Stimulated activated CD8-positive, alpha-beta memory T cell treated with anti-CD3 and anti-CD28 coated beads, Interleukin-7, amount 100 ng/mL, for 24 hours (primary cell): ENCODE data around the gene SMAD3.

Experiments used
- DNase-seq: peaks from one replicate; pipeline ENCODE4 v3.0.0-alpha.2; 2020; ENCODE audit warnings: low read depth

The SMAD3 gene

DNA sequence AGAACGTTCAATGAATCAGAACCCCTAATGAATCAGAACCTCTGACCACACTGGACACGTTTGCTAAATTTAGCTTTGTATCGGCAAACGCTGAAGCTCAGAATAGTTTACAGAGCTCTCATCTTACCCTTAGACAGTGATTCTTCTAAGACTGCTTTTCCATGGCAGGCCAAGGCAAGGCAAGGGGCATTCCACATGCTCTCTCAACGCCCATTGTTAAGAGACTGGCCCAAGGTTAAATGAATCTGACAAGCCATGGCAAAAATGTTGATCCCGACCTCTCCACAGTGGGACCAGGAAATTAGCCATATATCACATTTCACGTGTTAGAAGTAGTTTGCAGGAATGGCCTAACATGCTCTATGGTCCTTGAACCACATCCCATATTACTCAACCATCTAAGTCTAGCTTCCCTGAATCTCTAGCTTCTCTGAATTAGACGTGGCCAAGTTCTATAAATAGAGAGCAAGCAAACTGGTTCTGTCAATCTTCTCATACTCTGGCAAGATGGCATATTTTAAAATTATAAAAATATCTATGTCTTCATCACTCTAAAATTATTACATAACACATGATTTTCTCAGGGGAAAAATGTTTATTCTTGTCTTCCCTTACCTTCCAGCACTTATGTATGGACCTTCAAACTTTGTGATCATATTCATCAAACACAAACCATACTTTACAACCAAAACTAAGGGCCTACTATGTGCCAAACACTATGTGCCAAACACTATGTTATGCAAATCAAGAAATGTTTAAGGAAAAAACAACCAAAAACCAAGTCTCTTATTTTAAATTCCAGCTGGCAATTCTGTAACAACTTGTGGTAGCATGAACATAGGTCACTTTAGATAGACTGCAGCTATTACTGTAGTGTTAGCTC, 134.7 kb downstream of the SMAD3 start:
- DNase-seq, result no peak

- DNase-seq, result no peak
Measured at GRCh38 chr15:67201136-67201535, 135.7 kb downstream of the SMAD3 start.

GRCh38 chr15:67202091-67202490, 136.7 kb downstream of the SMAD3 start:
- no peak for DNase-seq

- DNase-seq, result no peak
Measured at GRCh38 chr15:67202991-67203390, 137.6 kb downstream of the SMAD3 start.

GRCh38 chr15:67207555-67208207, 142.3 kb downstream of the SMAD3 start:
- DNase-seq, result no peak

DNA sequence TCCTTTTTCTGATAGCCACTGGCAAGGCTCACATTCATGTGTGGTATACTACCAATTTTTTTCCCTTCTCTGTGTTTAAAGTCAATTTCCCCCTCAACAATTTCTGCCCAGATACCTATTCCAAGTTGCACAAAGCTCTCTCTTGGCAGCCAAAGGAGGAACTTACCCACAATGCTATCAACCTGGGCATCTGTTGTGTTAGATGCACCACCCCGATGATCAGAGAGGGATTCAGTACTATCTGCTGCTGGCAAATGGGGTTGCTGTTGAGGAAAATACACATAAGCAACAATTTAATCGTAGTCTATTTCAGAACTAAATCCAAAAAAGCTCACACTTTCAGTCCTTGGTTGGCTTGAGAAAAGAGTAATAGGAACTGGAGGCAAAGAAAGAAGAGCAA, 143.0 kb downstream of the SMAD3 start:
- DNase-seq, result no peak

DNA sequence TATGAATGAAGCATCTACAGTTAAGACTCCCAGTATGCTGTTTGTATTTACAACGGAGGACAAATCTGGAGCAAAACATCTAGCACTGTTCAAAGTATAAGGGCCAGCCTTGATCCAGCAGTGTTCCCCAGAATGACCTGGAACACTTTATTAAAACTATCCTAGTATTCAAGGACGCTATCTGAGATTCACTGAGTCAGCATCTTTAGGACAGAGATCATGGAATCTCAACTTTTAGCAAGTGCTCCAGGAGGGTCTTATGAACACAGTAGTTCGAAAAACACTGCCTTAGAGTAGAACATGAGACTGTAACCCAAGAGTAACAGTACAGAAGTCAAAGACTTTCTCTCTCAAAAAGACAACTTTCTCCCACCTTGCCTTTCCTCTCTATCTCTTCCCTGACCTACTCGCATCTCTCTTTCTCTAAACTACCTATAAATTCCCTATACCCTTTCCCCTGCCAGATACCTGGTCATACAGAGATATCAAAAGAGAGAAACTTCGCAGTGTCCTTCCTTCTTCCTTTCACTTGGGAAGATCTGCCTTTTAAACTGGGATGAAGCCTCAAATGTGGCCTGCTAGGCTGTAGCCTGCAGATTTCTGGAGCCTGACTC, 145.3 kb downstream of the SMAD3 start:
- no peak for DNase-seq

- DNase-seq, result no peak
Measured at GRCh38 chr15:67212684-67213367, 147.4 kb downstream of the SMAD3 start.

- DNase-seq, result no peak
Measured at GRCh38 chr15:67215102-67215501, 149.7 kb downstream of the SMAD3 start.

DNA sequence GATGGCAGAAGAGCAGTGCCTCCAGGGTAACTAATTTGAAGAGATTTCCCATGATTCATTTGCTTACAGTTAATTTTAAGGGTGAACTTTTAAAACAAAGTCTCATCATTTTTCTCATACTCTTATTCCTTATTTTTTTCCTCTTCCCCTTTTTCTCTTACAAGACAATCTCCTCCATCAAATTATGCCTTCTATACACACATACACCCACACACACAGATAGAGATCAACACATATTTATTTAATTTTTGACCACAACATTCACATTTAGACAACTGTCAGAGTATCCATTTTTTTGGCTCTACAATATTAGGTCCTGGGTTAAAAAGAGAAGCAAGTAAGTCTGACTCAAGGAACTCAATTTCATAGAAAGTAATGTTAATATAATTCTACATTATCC, 151.5 kb downstream of the SMAD3 start:
- no peak for DNase-seq

GRCh38 chr15:67218428-67218827, 153.0 kb downstream of the SMAD3 start:
- no peak for DNase-seq

- DNase-seq, result no peak
Measured at GRCh38 chr15:67219288-67219687, 153.9 kb downstream of the SMAD3 start.

GRCh38 chr15:67224889-67225288, 159.5 kb downstream of the SMAD3 start:
- no peak for DNase-seq

GRCh38 chr15:67225336-67225735, 159.9 kb downstream of the SMAD3 start:
- no peak for DNase-seq

DNA sequence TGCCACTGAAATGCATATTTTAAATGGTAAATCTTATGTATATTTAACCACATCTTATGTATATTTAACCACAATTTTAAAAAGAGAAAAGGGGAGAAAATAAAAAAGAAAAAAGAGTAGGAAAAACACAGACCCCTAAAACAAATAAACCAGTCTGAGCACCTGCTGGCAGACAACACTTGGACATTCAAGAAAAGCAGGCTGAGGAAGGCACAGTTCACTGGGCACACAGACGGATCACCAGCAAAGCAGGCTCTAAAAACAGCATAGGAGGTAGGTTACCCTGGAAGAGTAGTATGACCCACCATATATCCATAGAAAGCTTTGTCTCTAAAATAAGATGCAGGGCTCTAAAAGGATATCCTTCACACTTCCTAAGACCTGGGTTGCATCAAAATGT, 162.0 kb downstream of the SMAD3 start:
- DNase-seq, result no peak

DNA sequence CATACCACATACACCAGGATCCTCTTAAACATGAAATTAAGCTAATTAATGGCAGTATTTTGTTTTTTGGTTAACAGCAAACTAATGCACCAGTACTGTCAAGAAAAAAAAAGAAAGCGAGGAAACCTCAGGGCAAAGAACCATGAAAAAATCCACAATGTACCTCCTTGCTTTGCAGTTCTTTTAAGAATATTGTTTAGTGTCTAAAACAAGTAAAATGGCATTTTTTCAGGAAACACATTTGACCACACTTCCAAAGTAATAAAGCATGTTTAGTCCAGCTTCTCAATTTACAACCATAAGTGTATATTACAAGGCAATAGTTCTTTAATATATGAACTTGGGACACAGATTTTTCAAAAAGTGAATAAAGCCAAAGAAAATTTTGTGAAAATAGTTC, 162.4 kb downstream of the SMAD3 start:
- no peak for DNase-seq

- DNase-seq, result no peak
Measured at GRCh38 chr15:67228286-67228685, 162.9 kb downstream of the SMAD3 start.

DNA sequence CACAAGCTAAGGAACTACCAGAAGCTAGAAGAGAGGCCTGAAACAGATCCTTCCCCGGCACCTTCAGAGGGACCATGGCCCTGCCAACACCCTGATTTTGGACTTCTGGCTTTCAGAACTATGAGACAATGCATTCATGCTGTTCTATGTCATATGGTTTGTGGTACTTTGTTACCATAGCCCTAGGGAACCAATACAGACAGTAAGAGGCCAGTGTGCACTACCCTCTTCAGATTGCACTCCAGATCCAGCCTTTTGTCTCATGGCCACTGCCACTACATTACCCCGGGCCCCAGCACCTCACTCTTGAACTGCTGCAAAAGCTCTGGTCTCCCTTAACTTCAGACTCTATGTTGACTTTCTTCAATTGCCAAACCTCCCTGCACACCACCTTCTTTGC, 165.1 kb downstream of the SMAD3 start:
- no peak for DNase-seq

GRCh38 chr15:67232591-67232990, 167.2 kb downstream of the SMAD3 start:
- no peak for DNase-seq

DNA sequence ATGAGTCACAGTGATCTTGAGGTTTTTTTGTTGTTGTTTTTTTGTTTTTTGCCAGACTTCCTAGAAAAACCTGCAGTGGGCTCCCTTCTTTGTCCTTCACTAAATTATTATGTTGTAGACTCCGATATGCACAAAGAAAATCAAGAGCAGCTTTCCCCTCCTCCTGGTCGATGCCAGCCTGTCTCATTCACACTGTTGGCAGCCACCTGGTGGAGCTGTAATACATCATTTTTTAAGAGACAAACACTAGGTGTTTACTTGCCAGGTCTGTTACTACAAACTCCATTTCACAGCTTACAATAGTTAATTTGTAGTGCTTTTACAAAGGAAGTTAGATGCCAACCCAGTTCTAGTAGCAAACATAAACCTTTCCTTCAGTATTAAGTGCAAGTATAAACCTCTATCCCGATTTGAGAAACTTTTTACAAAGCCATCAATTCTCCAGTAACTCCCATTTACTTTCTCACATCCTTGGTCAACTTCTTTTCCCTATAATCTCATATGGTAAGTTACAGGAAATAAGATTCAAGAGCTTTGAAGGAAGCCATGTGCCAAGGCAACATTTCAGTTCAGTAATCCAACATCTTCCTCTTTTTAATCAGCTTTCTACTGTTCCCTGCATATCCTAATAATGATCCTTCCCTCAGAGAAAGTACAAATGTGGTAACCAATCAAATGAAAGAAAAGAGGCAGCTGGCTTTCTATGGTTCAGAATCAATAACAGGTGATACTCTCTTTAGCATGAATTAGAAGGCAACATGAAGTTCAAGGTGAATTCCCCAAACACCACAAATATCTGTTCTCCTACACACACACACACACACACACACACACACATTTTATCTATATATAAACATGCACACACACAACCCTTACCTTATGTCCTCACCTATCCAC, 175.1 kb downstream of the SMAD3 start:
- DNase-seq, result no peak

GRCh38 chr15:67241132-67241855, 175.9 kb downstream of the SMAD3 start:
- no peak for DNase-seq
